ENCODE measurements around the gene TSPAN2.
"Not testable (repeated sequence)": the region's sequence is repeated elsewhere in the genome, so short reads cannot be mapped to it uniquely, and the experiment has no call there.

The TSPAN2 gene

DNA sequence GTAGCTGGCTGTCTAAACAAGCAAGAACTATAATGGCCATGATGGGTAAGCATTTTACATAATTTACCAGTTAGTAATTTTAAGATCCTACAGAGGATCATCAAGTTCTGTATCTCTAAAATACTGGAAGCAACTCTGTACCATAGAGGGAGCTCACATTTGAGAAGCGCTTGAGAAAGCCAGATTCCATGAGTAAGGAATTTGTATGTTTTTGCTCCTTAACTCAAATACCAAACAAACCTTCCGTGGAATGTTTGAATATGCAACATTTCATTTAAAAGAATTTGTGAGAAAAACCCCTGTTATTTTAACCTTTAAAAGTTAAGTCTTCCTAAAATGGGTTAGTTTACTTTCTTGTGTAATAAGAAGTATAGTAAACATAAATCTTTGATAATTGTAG lies 57.7 kb downstream of the TSPAN2 start:
- DNase-seq: no peak

DNA sequence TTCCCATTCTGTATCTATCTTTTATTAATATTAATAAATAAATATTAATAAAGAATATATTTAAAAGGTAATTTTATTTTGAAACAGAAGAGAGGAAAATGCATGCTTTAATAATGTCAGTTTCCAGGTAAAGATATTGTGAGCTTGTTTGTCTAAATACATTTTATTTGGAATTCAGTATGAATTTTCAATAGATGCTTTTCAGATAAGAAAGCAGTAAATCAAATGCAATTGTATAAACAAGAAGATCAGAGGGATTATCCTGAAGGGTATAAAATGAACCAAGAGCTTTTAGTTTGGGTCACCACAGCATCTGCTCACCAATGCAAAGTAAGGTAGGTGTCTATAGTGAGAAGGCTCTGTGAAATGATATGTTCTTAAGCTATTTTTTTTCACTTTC lies 59.8 kb downstream of the TSPAN2 start, which contains the start of gene TSHB:
Gene TSHB (plus strand): TSS at position 301 of the 400 bp plus-strand sequence. CDS start 3,537 bp downstream, outside the sequence.
- no peak for DNase-seq

DNA sequence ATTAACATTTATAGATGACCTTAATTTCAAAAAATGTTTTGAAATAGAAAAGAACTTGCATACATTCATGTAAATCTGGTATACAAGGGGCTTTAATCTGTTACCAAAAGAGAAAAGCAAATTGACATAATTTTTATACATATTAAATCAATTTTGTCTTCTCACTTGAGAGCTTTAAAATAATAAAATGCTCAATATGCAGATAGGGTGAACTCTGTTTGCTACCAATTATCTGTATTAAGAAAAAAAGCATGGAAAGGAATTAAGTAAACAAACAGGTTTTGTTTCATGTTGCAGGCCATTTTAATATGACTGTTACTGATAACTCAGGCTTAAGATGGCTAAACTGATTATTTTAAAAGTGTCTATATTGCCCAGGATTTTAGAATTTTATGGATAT lies 65.7 kb downstream of the TSPAN2 start:
- no peak for DNase-seq

DNA sequence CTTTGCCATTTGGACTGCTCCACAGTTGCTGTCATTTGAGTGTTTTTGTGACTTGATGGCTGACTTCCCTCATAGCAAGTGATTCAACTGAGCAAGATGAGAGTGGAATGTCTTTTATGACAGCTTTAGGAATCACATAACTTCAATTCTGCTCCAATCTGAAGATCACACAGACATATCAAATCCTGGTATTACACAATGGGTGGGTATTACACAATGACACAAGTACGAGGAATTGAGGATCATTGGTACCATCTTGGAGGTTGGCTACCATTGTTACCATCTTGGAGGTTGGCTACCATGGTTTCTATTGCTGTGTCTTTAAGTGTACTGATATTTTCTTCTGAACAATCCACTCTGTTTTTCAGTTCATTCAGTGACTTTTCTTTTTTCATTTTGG lies 68.2 kb downstream of the TSPAN2 start:
- DNase-seq: no peak

DNA sequence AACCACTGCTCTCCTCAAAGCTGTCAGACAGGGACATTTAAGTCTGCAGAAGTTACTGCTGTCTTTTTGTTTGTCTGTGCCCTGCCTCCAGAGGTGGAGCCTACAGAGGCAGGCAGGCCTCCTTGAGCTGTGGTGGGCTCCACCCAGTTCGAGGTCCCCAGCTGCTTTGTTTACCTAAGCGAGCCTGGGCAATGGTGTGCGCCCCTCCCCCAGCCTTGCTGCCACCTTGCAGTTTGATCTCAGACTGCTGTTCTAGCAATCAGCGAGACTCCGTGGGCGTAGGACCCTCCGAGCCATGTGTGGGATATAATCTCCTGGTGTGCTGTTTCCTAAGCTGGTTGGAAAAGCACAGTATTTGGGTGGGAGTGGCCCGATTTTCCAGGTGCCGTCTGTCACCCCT lies 69.8 kb downstream of the TSPAN2 start:
- not testable (repeated sequence) for DNase-seq

- no peak for DNase-seq
Observed at GRCh38 chr1:115013792-115014191, 75.5 kb downstream of the TSPAN2 start.

DNA sequence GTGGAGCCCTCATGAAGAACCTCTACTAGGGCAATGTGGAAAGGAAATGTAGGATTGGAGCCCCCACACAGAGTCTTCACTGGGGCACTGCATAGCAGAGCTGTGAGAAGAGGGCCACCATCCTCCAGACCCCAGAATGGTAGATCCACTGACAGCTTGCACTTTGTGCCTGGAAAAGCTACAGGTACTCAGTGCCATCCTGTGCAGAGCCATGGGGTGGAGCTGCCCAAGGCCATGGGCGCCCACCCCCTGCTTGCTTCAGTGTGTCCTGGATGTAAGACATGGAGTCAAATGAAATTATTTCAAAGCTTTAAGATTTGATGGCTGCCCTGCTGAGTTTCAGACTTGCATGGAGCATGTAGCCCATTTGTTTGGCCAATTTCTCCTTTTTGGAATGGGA lies 76.9 kb downstream of the TSPAN2 start:
- DNase-seq: no peak

- DNase-seq: no peak
Observed at GRCh38 chr1:115012006-115012405, 77.3 kb downstream of the TSPAN2 start.

GRCh38 chr1:115006191-115006590 lies 83.1 kb downstream of the TSPAN2 start:
- DNase-seq: no peak
